NCI-H1417 (cell line): ENCODE results near the gene TYK2.
A peak's percentile ranks its signal among the peaks of the same experiment; 100 is the strongest.
"Not testable (repeated sequence)": the region's sequence is repeated elsewhere in the genome, so short reads cannot be mapped to it uniquely, and the experiment has no call there.

Experiments
- DNase-seq, 3 experiments: peaks; one replicate each; lab custom pipeline; 2025; lab: John Stamatoyannopoulos, UW

The TYK2 gene

DNA sequence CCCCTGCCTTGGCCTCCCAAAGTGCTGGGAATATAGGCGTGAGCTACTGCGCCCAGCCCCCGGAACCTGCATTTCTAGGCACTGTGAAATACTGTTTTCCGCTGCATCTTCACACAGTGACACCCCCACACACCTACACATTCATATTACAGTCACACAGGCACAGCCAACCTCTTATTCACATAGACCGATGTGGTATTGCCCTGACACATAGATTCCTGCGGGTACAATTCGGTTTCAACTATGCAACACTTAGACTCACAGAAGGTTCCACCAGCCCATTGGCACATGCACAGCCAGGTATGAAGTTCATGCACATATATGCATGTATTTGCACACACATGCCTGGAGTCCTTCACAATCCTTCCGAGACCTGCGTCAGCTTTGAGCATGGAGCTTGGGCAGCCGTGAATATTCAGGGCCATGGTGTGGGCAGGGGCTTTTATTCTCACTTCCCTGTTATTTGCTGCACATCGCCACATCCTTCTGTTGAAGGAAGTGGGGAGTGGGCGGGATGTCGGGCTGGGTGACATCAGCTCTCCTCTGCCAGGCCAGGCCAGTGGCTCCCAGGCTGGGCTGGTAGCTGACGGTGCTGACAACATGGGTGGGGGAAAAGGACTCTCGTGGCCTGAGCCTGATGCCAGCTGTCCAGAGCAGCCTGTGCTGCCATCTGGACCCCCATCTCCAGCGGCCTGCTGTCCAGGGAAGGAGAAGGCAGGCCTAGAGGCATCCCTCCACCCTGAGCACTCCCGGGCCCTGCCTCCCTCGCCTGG lies 28.3 kb upstream of the TYK2 start:
- DNase-seq: no peak

DNA sequence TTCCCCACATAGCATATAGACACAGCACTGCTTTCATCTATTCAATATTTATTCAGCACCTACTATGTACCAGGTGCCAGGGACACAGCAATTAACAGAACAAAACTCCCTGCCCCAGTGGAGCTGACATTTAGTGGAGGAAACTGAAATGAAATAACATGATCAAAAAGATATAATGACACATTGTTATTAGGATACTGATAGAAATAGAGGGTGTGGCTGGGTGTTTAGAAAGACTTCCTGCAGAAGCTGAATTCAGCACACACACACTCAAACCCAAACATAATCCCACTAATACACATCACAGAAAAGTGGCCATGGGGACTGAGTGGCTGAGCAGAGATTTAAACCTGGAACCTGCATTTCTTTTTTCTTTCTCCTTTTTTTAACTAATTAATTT lies 26.7 kb upstream of the TYK2 start:
- DNase-seq: no peak

DNA sequence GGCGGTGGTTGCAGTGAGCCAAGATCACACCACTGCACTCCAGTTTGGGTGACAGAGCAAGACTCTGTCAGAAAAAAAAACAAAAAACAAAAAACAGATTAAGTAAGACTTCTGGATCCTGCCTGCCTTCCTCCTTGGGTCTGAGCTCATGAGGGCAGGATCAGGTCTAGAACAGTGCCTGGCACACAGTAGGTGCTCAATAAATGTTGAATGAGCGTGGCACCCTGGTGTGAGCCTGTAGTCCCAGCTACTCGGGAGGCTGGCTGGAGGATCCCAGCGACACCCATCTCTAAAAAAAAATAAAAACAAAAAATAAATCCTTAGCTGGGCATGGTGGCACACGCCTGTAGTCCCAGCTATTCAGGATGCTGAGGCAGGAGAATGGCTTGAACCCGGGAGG lies 25.8 kb upstream of the TYK2 start:
- DNase-seq: no peak

DNA sequence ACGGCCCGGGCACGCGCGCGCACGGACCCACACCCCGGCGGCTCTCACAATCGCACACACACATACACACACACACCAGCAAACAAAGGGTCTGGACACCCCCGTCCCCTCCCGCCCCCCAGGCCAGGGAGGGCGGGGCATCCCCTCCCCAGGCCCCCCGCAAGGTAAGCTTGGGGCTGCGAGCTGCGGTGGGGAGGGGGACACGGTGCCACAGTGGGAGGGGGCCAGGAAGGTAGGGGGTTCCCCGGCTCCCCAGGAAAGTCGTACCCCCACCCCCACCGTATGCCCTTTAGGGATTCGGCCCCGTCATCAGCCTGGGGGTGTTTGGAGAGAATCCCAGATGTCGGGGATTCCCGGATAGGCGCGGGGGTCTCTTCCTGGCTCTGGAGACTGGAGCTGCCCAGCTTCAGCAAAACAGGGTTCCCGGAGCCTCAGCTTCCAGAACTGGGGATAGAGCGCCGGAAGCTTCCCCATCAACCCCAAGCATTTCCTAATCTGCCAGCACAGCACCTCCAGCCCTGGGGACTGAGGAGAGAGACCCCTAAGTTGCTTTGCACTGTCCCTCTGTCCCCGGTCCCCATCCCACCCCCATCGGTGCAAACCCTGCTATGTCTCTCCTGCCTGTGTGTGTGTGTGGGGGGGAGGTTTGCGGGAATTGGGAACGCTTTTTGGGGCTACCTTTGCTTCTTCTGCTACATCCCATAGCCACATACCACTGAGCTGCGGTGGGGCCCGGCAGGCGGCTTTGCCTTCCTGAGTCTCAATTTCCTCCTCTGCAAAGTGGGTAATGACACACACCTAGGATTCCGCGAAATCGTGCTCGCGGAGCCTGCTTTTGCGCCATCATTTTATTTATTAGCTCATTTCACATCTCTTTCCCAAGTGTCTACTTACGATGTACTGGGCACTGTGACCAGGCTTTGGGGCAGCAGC lies 24.8 kb upstream of the TYK2 start:
- DNase-seq: peak in 2 of 3 experiments; percentile 34 to 36

- peak; percentile 91 to 98 (median 98) for DNase-seq
Measured at GRCh38 chr19:10403137-10404021, 23.0 kb upstream of the TYK2 start, which contains the start of gene CDC37. TSS of gene CDC37 (minus strand) at chr19:10403542. CDS start at chr19:10403479, 63 bp downstream.

- DNase-seq: peak in 1 of 3 experiments; percentile 19
Measured at GRCh38 chr19:10402441-10403038, 22.2 kb upstream of the TYK2 start.

- DNase-seq: no peak
Measured at GRCh38 chr19:10399878-10400277, 19.5 kb upstream of the TYK2 start.

DNA sequence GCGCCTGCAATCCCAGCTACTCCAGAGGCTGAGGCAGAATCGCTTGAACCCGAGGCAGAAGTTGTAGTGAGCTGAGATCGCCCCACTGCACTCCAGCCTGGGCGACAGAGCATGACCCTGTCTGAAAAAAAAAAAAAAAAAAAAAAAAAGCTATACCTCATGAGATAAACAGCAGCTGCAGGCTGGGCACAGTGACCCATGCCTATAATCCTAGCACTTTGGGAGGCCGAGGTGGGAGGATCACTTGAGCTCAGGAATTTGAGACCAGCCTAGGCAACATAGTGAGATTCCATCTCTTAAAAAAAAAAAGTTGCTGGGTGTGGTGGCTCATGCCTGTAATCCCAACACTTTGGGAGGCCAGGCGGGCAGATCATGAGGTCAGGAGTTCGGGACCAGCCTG lies 19.0 kb upstream of the TYK2 start:
- not testable (repeated sequence) for DNase-seq

DNA sequence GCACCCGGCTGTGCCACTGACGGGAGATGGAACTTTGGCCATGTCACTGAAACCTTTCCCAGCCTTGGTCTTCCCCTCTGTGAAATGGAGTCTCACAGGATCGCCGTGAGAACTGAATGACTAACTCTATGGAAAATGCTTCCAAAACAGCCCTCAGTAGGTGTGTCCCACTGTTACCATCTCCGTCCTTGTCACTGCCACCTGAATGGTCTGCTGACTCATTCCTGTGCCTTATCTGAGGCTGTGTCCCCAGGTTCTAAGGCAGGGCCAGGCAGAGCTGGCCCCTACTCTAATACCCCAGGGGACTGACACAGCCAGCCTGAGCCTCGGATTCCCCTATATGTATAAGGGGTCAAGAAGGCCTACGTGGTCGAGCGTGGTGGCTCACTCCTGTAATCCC lies 18.4 kb upstream of the TYK2 start:
- DNase-seq: no peak

DNA sequence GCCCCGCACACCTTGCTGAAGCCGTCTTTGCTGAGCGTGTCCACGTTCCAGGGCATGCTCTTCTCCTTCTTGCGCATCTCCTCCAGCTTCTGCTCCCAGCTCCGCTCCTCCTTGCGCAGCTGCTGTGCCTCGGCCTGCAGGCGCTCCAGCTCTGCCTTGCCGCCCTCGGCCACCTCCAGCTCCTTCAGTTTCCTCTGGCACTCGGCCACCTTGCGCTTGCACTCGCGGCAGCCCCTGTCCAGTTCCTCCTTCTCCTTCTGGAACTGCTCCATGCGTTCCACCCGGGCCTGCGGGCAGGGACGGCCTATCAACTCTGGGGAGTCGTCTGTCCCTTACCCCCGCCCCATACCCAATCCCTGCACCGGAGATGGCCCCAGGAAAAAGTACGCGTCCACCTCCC lies 15.5 kb upstream of the TYK2 start:
- no peak for DNase-seq

GRCh38 chr19:10395436-10395835 lies 15.1 kb upstream of the TYK2 start:
- no peak for DNase-seq

- DNase-seq: no peak
Measured at GRCh38 chr19:10395003-10395402, 14.6 kb upstream of the TYK2 start.

GRCh38 chr19:10393137-10393536 lies 12.8 kb upstream of the TYK2 start:
- DNase-seq: no peak

- no peak for DNase-seq
Measured at GRCh38 chr19:10392120-10392519, 11.7 kb upstream of the TYK2 start.

- peak; percentile 23 to 79 (median 32) for DNase-seq
Measured at GRCh38 chr19:10390652-10391286, 10.4 kb upstream of the TYK2 start.

DNA sequence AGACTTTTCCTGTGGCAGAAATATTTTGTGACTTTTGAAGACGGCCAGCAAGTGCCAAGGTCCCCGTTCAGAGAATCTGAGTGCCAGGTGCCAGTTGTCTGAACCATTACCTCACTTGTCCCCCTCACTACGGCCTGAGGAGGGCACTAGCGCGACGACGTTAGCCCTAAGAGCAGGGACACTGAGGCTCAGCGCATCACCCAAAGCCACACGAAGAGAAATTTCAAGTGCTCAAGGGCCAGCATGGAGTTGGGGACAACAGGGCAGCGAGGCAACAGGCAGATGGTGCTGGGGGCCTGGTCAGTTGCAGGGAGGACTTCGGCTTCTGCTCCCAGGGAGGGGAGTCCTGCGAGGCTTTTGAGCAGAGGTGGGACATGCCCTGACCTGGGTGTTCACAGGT lies 9.5 kb upstream of the TYK2 start:
- DNase-seq: peak in 1 of 3 experiments; percentile 15

- peak; percentile 70 to 92 (median 70) for DNase-seq
Measured at GRCh38 chr19:10388957-10389356, 8.6 kb upstream of the TYK2 start.

DNA sequence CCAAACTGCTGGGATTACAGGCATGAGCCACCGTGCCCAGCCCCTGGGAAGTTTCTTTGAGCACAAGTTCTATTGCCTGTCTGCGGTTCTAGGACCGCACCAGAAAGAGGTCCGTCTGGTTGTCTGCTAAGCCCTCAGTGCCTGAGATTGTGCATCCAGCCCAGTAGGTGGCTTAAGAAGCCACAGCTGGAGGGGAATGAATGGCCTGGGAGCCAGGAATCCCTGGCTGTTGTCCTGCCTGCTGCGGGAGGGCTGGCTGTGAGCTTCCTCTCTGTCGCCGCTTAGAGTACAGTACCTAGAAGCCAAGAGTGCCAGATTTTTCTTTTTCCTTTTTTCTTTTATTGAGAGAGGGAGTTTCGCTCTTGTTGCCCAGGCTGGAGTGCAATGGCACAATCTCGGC lies 4.2 kb upstream of the TYK2 start:
- no peak for DNase-seq

DNA sequence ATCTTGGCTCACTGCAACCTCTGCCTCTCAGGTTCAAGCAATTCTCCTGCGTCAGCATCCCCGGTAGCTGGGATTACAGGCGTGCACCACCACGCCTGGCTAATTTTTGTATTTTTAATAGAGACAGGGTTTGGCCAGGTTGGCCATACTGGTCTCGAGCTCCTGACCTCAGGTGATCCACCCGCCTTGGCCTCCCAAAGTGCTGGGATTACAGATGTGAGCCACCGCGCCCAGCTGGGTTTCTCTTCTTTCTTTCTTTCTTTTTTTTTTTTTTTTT lies 2.8 kb upstream of the TYK2 start:
- DNase-seq: not testable (repeated sequence)

DNA sequence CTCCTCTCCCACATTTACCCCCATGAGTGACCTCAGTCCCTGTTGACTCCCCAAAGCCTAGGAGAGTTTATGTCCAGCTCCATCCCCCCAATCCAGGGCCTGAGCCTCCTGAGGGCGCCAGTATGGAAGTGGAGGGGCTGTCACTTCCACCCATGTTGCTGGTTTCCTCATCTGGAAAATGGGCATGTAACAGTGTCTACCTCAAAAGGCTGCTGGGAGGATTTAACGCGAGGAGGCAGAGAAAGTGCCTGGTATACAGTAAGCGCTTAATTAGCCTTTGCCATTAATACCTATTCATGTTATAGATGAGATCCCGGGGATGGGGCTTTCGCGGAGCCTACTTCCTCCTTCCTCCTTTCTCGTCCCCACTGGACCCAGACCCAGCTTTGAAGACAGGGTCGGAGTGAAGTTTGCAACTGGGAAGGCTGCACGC lies 476 bp downstream of the TYK2 start:
- DNase-seq: no peak

DNA sequence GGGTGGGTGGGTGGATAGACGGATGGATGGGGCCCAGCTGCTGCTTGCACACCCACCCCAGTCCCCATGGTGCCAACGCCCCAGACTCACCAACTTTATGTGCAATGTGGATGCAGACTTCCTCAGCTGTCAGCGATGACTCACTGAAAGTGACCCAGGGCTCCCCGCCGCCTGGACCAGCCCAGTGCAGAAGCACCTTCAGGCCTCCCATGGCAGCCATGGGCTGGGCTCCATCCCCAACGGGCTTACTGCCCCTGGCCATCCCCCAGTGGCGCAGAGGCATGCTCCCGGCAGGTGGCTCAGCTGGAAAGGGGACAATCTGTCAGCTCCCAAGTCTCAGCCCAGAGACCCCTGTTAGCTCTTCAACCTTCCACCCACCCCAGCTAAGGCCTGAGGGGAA lies 2.2 kb downstream of the TYK2 start:
- no peak for DNase-seq
